Measurements from ENCODE around the gene LYZL2.

The LYZL2 gene

DNA sequence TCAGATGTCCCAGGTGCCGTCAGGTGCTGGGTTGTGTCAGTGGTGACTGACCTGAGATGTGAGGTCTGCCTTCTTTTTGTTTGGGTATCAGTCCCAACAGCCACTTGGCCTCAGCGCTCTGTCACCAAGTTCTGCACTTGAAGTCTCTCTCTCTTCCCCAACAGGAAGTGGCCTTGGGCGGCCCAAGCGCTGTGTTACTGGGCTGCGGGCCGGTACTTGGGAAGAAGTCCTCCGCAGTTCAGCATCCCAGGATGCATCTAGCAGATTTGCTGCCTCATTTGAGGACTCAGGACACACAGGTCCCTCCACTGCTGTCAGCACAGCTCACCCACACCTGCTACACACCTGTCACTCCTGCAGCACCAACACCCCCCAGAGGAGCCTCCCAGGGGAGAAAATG is 40.1 kb downstream of the LYZL2 start:
- no peak for DNase-seq

- DNase-seq: no peak
Measured at GRCh38 chr10:30587522-30588031, 42.0 kb downstream of the LYZL2 start.

- no peak for DNase-seq
Measured at GRCh38 chr10:30586828-30587227, 42.7 kb downstream of the LYZL2 start.

GRCh38 chr10:30583778-30584415 is 45.7 kb downstream of the LYZL2 start:
- peak; percentile 1 for DNase-seq

DNA sequence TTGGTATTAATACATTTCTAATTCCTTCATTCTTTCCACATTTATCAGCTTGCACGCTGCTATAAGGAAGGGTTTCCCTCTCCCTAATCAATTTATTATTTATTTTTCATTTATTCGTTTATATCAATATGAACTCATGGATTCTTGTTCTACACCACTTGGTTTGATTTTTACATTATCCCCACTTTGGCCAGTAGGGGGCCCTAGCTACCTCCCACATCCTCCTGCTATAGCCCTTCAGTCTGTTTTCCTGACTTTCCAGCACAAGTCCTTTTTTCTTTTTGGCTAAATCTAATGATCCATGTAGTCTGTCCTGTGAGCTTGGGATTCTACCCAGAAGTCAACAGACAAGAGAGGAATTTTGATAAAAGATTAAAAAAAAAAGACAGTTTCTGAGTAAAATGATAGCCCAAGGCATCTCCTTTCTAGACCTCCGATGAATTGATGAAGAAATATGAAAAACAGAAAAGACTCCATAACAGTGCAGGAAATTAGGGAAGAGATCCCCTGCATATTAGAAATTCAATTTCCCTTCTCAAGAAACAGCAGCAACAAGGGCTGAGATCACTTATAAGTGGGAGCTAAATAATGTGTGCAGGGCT is 47.7 kb downstream of the LYZL2 start:
- peak; percentile 2 for DNase-seq

- no peak for DNase-seq
Measured at GRCh38 chr10:30580676-30581075, 48.9 kb downstream of the LYZL2 start.

GRCh38 chr10:30580241-30580640 is 49.3 kb downstream of the LYZL2 start:
- no peak for DNase-seq

DNA sequence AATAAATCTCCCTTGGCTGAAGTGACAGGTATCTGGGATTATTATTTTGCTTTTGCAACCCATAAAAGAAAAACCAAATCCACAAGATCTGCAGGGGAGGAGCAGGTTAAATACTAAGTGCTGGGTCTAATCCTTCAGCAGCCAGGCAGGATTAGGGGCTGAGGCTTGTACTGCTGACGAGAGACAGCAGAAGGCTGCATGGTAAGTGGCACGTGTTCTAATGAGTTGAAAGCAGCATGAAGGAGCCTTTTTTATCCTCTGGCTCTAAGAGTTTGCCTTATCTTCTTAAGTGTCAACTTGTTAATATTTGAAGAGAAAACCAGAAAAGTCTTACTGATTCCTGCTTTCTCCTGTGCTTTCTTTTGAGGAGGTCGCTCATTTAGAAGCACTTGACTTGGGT is 50.0 kb downstream of the LYZL2 start:
- DNase-seq: no peak

DNA sequence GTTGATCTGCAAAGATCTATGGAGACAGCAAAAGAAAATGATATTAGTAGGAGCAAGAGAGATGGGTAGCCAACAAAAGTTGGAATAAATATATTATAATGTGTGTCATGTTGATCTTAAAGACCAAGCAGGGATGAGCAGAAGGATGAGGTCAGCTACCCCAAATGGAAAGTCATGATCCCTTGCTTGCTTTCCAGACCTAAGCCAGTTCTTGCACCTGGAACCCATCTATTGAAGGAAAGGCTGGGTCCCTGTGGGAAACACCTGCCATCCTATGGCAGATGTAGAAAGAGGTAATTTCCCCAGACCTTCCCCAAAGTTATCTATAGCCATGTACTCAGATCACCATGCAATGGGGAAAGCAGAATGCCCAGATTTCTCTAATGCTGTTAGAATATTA is 52.5 kb downstream of the LYZL2 start:
- DNase-seq: no peak

DNA sequence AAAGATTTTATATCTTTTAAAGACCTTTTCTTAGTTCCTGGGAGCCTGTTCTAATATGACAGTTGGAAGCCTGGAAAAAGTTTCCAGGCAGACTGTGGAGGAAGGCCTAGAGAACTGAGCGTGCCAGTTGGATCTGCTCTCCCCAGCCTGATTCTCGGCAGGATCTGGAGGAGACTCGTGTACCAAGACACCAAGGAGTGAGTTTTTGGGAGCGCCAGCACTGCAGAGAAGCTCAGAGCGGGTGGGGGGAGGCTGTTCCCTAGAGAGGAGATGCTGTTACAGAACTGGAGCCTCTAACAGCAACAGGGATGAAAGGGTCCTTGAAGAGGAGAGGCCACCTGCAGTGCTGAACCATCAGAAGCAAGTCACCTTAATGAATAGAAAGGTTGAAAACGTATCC is 52.9 kb downstream of the LYZL2 start:
- no peak for DNase-seq

- no peak for DNase-seq
Measured at GRCh38 chr10:30574432-30574796, 55.1 kb downstream of the LYZL2 start.

- no peak for DNase-seq
Measured at GRCh38 chr10:30573721-30574431, 55.7 kb downstream of the LYZL2 start.

DNA sequence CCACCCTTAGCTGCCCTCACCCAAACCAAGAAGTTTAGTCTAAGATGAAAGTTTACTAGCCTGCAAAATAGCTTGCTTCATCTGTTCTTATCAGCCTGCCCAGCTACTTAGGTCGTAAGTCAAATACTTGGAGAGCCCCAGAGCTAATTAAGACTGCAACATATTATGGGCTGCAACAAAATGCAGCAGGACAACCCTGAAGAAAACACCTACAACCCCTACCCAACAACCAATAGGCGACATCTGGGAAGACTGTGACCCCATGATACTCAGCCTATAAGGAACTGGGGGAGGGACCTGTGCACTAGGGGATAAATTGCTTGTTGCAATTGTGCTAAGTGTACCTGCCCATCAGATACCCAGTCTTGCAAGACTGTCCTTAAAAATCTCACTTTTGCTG is 64.1 kb downstream of the LYZL2 start:
- DNase-seq: no peak

DNA sequence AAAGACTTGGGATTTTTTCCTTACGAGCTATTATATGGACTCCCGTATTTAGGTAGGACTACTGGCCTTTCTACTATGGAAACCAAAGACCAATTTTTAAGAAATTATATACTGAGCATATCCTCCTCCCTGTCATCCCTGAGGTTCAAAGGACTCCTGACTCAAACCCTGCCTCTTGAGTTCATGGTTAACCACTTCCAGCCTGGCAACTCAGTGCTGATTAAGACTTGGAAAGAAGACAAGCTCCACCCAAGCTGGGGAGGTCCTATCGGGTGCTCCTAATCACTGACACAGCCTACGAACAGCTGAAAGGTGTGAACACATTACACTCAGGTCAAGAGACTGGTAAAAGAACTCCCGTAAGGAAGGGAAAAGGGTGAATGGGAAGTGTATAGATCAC is 66.8 kb downstream of the LYZL2 start:
- DNase-seq: no peak

All from NCI-H1105 treated with DMSO at 0.1 percent for 48 hours (cell line).